ENCODE results near the gene GADD45G.

DNA sequence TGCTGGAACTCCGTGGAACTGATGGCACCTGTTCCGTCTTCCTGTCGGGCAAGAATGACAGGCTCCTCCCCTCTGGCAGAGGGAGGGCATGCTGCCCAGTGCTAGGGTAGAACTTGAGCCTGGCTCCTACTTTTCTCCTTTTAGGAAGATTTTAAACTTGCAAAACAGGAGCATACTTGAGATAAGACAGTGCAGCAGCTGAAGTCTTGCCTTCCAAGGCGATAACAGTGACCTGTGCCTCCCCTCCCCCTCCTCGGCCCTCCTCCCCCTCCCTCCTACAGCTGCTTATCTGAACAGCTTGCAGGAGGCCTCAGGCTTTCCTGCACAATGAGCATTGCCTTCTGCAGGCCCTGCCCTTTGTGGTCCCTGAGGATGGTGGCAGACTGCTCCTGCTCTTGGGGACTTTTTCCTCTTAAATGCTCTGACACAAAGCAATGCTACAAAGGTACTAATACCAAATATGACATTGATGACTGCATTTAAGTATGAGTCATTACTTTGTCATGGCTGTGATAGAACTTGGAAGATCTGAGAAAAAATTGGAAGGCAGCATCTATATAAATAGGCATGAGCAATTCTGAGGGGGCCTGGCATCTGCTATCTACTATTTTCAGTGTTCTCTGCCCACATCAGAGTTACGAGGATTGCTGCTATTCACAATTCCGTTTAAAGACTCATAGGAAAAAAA, 2.0 kb downstream of the GADD45G start:
- TF ChIP-seq YY1 (IDR thresholded peaks at IDR 0.05; ENCODE audit: insufficient read depth, insufficient read length) (no peak), ZNF274 (IDR thresholded peaks at IDR 0.05; ENCODE audit: low read depth, low read length) (no peak), SUZ12 (IDR thresholded peaks at IDR 0.05; ENCODE audit: extremely low read depth, insufficient read depth, insufficient read length) (no peak)
